ENCODE measurements around the gene SYNDIG1.

SYNDIG1 gene

DNA sequence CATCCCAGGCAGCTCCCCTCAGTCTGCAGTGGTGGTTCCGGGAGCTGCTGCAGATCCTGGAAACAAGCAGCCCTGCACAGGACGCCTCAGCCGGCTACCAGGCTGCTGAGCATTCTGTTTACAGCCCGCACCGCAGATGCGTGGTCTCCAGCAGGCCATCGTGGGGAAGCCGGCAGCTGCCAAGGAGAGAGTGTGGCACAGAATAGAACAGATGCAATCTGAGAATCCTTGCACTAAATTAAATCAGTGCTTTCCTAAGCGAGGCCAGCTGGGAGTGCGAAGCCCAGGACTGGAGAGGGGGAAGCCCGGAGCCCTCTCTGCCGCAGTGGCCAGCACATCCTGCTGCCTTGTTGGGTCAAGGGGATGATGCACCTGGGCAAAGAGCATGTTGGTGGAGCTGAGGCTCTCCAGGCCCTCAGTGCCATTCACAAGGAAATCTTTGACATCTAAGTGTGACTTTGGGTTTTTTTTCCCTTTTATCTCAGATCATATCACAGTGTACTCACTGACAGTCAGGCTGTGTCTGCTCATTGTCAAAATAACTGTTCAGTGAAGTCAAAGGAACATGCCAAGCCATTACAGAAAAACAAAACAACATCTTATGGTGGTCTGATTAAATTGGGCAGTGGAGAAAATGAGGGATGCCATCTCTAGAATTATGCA lies 118.1 kb downstream of the SYNDIG1 start:
- DNase-seq, result no peak

DNA sequence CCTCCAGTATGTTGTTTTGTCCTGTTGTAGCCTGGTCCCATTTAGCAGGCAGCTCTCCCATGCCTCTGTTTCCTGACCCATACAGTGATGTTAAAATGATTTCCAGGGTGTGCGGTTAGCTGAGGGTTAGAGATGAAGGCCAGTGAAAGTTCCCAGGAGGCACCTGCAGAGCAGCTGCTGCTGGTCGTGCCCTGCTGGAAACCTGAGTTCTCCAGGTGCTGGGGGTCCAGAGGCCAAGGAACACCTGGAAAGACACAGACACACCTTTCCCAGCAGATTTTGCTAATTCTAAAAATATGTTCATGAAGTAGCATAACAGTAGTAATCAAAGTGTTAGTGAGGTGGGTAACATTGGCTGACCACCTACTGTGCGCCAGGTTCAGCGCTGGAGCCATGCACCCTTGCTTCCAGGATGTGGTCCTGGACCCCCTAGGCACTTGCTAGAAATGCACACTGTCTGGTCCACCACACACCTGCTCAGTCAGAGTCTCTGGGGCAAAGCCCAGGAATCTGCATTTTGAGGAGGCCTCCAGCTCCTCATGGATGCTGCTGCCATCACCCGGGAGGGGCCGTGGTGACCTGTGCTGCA lies 118.7 kb downstream of the SYNDIG1 start:
- DNase-seq, result no peak

DNA sequence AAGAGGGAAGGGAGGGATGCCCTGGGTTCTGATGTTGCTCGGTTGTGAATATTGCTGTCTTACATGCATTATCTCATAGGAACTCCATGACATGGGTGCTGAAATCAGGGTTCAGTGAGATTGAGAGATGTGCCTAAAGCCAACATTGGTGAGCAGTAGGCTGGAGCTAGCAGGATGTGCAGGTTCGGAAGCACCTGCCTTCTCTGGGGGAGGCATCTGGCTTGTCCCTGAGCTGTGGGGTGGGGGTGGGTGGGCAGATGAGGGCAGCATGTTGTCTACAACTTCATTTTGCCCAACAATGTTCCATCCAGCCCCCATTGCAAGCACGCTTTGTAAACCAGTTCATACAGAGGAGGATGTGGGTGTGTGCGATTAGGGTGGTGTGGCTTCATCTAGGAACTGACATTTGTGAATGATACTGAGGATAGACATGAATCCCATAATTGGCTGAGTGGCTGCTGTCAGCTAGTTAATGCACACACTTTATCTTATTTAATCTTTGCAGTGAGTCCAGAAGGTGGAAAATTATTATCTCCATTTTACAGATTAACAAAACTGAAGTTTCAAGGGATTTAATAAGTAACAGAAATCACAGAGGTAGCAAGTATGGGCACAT lies 119.4 kb downstream of the SYNDIG1 start:
- no peak for DNase-seq

DNA sequence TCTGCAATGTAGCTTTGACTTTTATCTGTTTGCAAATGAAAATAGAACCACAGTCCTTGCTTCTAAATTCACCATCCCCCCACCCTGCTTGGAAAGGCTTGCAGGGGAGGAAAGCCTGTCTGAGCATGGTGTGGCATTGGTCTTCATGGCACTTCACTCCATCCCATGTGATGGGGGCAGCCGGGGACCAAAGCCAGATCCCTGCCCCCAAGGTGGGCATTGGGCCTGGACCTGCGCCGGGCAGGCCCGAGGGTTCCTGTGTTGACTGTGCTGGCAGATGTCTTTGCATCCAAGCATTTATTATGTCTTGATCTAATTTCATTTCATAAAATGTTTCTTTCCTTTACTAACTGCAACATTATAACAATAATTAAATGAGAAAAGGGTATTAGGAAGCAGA lies 120.0 kb downstream of the SYNDIG1 start:
- DNase-seq, result no peak

DNA sequence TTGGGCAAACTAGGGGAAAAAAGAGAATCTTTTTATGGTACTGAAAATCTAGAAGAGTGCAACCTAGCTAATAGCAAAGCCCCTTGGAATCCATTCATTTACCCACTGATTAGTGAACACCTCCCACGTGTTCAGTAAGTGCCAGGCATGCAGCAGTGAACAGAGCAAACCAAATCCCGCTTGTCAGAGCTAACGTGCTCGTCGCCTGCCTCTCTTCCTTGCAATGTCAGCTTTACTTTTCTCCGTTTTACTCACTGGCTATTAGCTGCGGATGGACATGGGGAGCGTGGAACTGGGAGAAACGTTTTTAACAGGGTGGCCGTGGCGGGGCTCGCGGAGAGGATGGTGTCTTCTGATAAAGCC lies 120.4 kb downstream of the SYNDIG1 start:
- no peak for DNase-seq

DNA sequence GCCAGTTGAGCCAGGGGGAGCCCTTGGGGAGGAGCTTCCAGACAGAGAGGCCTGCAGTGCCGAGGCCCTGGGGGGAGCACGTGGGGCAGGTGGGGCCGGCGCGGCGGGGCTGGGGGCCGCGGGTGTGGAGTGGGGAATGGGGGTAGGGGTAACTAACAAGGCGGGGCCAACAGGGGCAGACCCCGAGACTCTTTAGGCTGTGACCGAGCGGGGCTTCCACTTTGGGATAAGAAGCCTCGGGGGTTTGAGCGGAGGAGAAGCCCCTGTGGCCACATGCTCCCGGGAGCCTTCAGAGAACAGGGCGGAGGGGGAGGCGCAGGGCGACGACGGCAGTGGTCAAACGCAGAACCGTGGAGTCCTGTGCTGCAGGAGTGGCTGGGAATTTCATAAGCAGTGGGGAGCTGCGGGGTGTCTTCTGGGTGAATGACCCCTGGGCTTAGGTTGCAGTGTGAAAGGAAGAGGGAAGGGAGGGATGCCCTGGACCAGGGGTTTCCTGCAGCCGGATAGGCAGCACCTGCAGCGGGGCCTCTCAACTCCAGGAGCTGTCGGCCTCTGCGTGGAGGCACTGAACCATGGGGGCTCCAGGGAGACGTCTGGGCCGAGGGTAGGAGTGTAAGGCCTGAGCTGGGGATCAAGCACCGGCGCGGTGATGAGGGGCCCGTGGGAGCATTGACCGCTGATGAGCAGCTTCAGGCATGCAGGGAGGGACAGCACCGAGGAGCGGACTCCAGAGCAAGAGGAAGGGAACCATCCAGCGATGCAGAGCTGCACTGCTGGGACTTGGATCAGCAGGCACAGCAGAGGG lies 121.0 kb downstream of the SYNDIG1 start:
- no peak for DNase-seq

DNA sequence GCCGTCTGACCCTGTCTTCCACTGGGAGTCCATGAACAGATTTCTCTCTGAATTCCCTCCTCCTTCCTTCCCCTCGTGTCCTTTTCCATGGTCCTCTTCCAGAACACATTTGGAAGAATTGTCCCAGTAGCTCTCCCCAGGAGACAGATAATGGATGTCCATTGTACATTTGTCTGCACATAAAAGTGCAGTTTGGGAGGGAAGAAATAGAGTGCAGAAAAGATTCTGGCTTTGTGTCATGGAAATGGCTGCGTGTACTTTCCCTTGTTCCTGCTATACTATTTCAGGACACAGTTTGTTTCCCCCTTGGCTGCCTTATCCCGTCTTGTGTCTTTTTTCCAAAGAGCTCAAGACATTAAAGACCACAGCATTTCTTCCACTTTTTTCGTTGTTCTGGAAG lies 127.6 kb downstream of the SYNDIG1 start:
- no peak for DNase-seq

DNA sequence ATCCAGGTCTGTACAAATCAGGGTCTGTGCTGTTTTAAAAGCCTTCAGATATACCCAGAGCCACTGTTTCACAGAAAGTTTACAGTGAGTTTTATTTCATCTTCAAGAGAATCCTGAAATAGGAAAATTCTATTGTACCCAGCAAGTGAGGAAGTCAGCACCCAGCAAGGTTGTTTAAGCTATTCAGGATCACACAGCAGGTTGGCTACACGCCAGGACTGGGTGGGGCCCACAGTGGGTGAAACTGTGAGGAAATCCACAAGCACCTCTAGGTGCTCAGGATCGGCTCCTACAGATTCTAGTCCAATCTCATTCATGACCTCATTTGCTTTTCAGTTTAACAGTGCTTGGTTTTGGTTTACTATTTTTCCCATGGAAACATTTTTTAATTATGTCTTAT lies 128.9 kb downstream of the SYNDIG1 start:
- no peak for DNase-seq

DNA sequence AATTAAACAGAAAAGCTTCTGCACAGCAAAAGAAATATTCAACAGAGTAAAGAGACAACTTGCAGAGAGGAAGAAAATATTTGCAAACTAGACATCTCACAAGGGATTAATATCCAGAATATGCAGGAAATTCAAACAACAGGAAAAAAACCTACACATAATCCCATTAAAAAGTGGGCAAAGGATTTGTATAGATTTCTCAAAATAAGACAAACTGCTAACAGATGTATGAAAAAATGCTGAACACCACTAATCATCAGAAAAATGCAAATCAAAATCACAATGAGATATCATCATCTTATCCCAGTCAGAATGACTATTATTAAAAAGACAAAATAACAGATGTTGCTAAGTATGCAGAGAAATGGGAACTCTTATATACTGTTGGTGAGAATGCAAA lies 129.6 kb downstream of the SYNDIG1 start:
- DNase-seq, result peak; percentile 52

DNA sequence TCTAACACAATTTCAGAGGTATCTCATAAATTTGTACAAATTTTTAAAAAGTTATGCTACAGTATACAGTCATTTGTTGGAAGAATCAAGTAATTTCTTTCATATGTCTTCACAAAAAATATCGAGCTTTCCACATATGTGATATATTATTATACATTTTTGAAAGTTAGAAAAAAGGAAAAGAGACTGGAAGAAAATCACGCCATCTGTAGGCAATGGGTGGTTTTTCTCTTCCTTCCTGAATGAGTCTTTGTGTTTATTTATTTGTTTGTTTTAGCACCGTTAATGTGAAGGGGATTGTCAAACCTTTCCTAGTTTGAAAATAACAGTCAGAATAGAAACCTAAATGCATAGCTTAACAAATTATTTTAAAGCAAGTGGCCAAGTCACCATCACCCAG lies 130.6 kb downstream of the SYNDIG1 start:
- no peak for DNase-seq

DNA sequence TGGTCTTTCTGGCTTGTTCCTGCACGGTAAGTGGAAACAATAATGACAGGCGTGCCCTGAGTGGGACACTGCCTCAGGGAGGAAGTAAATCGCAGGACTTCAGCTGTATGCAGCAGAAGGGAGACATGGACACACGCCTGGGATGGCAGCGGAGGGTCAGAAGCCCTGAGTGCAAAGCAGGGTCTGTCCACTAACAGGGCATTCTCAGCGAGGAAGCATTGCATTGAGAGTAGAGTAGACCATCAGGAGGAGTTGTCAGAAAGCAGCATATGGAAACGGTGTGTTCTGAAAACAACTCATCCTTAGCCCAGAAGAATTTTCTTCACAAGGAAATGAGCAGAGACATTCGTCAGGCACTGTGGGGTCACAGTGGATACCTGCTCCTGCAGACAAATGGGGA lies 134.0 kb downstream of the SYNDIG1 start:
- DNase-seq, result no peak

DNA sequence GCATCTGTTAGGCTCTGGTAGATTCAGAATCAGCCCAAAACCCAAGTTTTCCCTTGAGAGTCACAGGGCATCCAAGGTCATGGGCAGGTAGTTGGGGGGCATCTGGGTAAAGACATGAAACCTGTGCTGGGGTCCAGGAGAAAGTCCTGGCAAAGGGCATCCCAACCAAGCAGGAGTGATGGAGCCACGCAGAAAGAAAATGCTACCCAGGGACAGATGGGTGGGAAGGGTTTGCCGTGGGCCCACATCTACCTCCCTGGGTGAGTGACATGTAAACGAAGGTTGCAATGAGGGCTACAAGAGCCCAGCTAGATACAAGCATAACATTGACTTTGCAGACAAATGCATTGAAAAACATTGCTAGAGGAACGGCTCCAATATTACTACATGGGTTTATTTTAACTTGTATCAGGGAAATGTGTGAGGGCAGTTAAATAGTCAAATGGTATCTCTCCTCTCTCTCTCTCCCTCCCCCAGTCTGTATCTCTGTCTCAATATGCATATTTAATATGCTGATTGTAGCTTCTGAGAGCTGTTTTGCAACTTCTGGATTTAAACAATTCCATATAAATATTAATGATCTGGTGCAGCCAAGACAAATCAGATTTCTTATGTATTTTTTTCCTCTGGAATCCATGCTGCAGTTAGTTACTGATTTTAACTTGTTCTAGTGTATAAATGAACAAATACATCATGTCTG lies 135.7 kb downstream of the SYNDIG1 start:
- no peak for DNase-seq

DNA sequence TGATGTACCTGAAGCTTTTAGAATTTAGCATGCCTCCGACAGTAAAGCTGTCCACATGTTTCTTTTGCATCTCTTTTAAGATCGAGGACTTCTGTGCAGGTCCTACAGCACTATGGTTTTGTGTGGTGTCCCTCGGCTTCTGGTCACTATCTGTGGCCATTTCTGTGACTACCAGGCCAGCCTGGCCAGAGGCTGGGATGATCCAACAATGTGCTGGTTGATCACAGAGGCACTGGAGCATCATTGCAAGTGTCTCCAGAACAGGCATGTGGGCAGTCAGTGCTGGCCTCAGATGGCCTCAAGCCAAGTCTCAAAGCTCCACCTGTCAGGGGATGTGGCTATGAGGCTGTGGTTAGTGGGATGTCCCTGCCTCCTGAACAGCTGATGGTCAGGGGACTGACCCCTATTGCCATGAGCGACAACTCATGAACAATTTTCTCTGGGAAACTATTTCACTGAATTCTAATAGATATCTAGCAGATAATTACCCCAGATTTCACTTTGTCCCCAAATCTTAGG lies 136.6 kb downstream of the SYNDIG1 start:
- no peak for DNase-seq

DNA sequence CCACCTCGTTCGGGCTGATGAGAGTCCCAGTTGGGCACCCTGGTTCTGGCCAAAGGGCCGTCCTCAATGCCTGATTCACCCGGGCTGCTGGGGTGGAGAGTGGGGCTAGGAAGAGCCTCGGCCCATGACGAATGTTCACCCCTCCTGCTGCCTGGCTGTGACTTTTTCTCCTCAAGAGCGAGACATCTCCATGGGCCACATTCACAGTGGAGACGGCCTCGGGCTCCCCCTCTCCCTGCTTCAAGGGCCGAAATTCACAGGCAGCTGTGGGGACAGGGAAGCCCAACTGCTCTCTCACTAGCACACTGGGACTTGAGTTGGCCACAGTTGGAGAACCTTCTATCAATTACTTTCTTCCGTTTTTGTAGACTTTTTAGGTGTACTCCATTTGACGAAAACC lies 138.0 kb downstream of the SYNDIG1 start:
- no peak for DNase-seq

DNA sequence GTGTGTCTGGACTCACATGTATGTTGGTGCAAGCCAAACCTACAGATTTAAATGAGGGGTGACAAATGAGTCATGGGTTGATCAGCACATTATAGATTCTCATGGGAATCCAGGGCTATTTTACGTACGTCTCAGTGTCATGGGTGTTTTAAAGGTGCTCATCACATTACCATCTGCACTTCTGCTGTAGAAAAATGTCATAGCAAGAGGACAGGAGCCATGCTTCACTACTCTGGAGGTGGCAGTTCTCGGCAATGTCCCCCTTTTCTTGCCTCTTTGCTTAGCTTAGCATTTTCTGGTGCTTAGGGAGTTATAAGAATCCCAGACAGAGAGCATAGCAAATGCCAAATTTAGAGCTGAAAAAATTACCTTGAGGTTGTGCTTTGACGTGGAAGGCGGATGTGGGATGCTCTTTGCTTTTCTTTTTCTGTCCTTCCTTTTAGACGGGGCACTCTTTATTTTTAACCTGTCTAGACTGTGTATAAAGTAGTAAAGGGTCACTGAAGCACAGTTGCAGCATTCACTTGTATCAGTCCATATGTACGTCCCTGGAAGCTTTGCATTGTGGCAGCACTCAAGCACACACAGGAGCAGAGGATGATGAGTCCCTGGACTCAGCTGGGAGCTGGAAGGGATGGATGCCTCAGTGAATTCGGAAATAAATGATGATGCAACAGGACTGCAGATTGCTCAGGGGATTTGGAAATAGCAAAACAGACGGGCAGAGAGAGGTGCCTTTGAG lies 139.7 kb downstream of the SYNDIG1 start:
- peak; percentile 58 for DNase-seq

DNA sequence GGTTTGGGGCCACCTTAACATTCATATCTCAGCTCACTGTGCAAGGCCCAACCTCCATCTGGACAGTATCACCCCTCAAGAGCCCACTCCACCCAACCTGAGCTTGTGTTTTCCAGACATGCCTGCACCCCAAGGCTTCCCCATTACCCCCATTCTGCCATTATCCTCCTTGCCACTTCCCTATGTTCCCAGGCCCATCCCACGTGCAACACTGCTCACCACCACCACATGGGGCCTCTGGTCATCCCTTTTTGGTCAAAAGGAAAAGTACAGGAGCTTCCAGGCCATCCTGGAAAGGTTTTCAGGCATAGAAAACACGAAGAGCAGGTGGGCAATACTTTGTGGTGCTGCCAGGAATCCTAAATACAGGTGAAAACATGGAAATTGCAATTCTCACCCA lies 140.3 kb downstream of the SYNDIG1 start:
- no peak for DNase-seq

DNA sequence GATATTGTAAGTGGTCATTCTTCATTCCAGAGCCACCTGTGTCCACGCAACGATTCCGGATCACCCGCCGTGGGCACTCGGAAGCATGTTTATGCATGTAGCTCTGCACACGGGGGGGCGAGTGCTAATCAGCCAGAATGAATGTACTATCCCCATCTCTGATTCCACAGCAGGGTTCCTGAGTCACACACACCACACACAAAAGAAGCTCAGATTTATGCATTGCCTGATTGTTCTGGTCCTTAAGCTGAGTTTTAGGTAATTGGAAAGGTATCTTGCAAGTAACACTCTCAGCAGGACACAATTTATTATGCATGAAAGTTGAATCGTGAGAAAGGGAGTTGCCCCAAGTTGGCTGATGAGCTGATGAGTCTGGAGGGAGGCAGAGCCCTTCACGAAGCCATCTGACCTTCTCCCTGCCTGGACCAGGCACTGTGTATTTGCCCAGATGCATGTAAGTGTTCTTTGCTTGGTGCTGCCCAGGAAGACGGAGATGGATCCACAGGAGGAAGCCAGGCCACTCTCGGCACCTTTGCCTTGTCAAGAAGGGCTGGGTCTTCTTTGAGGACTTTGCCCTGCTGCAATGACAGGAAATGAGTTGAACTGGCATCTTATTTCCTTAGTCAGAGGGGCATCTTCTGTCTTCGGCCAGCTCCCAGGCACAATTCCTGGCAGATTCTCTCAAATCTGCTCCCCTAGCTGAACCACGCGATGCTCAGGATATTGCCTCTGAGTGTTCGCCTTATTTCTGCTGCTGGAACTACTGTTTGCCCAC lies 141.1 kb downstream of the SYNDIG1 start:
- DNase-seq, result peak; percentile 86

DNA sequence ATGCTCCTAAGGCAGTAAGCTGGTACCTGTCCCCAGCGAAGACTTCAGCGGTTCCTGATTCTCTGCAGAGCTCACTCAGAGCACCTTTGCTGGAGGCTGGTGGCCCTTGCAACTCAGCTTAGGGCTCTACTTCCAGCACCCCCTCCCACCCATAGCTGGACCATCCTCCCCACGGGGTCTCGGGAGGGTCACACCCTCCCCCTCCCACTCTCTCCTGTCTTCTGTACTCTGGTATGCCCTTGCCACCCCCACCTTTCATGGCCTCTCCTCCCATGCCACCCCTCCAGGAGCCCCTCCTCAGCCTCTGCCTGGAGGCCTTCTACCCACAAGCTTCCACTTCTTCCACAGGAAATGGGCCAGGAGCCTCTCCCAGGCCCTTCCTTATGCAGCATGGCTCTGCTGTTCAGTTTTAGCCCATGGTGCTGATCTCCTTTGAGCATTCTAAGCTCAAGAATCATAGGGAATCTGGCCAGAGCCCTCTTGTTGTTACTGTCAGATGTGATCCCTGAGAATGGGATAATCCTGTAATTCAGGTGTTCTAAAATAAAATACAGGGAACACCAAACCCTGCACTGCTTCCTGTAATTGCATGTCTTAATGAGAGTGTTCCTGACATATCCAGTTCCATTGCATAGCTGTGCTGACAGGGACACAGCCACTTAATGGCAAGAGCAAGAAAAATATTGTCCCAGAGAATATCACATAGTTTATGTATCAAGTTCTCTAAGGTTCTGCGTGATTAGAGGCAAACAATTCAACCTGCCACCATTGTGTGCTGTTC lies 142.1 kb downstream of the SYNDIG1 start:
- no peak for DNase-seq

DNA sequence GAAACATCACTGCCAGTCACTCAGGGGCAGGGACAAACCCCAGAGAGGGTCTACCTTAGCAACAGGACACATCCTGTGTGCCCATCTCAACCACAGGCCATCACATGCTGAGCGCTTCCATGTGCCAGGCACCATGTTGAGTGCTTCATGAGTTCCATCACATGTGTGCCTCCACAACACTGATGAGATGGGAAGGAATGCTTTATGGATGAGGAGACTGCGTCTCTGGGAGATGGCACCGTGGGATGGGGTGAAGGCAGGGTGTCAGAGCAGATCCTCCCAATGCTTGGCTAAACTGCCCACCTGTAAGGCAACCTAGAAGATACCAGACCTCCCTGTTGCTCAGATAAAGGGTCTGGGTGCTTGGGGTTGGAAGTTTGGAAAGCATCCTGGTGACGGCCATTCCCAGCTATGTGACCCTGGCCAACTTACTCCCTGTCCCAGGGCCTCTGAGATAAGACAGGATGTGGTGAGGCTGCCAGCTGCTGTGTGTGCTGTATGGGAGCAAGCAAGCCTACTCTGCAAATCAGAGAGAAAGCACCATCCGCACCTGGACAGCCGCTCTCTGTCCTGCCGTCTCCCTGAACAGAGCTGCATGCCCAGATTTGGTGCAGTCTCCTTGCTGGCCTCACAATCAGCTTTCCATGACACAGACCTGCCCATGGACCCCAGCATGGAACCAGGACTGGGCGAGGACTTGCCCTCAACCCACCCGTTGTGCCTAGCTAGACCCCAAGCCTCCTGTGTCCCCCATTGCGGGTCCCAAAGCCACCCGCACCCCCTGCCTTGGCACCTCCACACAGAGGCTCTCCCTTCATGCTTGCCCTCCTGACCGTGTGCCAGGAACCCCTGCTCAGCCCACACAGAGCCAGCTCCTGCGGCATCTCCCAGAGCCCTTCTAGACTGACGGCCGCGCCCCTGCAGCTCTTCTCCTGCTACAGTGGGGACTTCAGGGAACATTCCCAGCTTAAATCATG lies 143.7 kb downstream of the SYNDIG1 start:
- DNase-seq, result no peak
